ENCODE results near the gene GGACT.

Gene GGACT

DNA sequence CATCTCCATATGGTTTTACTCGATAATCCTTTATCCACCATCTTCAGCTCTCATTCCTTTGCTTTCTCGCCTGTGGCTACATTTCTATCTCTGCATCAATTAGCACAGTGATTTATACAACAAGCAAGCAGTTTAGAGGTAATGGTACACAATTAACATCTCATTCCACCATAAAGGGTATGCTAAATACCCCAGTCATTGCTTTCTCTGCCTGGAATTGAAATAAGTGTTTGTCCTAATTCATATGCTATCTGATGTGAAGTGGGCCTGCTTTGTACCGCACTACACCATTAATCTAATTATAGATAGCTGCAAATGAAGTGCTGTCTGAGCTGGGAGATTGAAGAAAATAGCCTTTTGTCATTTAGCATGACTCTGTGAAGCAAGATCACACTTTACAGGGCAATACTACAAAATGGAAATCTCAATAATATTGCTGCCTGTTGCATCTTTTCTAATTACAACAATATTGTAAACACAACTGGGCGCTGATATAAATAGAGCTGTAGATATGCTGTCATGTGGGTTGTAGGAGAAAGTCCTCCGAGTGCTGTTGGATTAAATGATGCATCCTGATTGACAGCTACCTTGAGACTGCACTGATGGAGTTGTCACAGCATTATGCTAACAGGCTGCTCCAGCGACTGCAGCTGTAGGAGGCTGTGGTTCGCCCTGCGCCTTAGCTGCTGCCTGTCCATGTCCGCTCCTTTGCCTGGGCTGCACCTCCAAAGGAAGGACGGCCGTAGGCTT lies 78.2 kb downstream of the GGACT start:
- Histone ChIP-seq H3K79me2 (ENCODE audit: control insufficient read depth, insufficient read depth, low read length, poor library complexity) (no peaks in the 10 kb centered on the region), H4K8ac (ENCODE audit: low read depth, low read length) (no peak overlapping the region), H2AK5ac (ENCODE audit: low read length) (no peak overlapping the region), H3K18ac (ENCODE audit: low read length) (no peak overlapping the region), H2BK5ac (ENCODE audit: low read depth, low read length, poor library complexity) (no peak overlapping the region), H3K79me1 (ENCODE audit: low read length) (no peaks in the 10 kb centered on the region), H2BK12ac (ENCODE audit: low read length) (no peak overlapping the region), H3K4me2 (ENCODE audit: low read length) (no peak overlapping the region), H3K4me3 (ENCODE audit: low read depth, low read length) (no peak overlapping the region), H3K9ac (ENCODE audit: low read length) (no peak overlapping the region), H3K9me3 (ENCODE audit: insufficient read depth, low read depth, low read length) (peaks cover 2% of the 10 kb centered on the region), H4K91ac (ENCODE audit: low read depth, low read length) (no peak overlapping the region), H3K14ac (ENCODE audit: low read length) (no peak overlapping the region), H3K4ac (ENCODE audit: low read depth, low read length) (no peak overlapping the region), H3K23ac (ENCODE audit: low read length) (no peak overlapping the region), H2BK120ac (ENCODE audit: insufficient read depth, low read length, poor library complexity) (no peak overlapping the region), H4K12ac (ENCODE audit: low read depth, low read length) (no peak overlapping the region), H3K36me3 (ENCODE audit: control insufficient read depth in 1 of 2, insufficient read depth in 2 of 2, low read length in 2 of 2) (peaks cover 0 to under 1% of the 10 kb centered on the region in 2 experiments), H3K27me3 (ENCODE audit: insufficient read depth, low read length) (no peaks in the 10 kb centered on the region), H2AFZ (ENCODE audit: insufficient read depth, low read length, poor library complexity) (no peak overlapping the region), H3K4me1 (ENCODE audit: control insufficient read depth in 1 of 2, insufficient read depth in 2 of 2, low read length in 2 of 2) (no peaks in the 10 kb centered on the region), H3K27ac (ENCODE audit: low read depth, low read length) (no peak overlapping the region)
- WGBS (ENCODE audit: extremely low coverage, insufficient coverage, insufficient read length): no CpG with 5 or more reads among the region's 11 CpGs
- DNase-seq: no peak

- no CpG with 5 or more reads among the region's 8 CpGs for WGBS (ENCODE audit: extremely low coverage, insufficient coverage, insufficient read length)
- H3K14ac ChIP-seq (ENCODE audit: low read length): no peak overlapping the region
- no peak overlapping the region for H4K8ac ChIP-seq (ENCODE audit: low read depth, low read length)
- H4K12ac ChIP-seq (ENCODE audit: low read depth, low read length): no peak overlapping the region
- H2AFZ ChIP-seq (ENCODE audit: insufficient read depth, low read length, poor library complexity): no peak overlapping the region
- H2BK5ac ChIP-seq (ENCODE audit: low read depth, low read length, poor library complexity): no peak overlapping the region
- H2AK5ac ChIP-seq (ENCODE audit: low read length): no peak overlapping the region
- no peak overlapping the region for H2BK12ac ChIP-seq (ENCODE audit: low read length)
- no peak overlapping the region for H3K4me3 ChIP-seq (ENCODE audit: low read depth, low read length)
- no peak overlapping the region for H3K4me2 ChIP-seq (ENCODE audit: low read length)
- DNase-seq: no peak
- no peak overlapping the region for H3K4ac ChIP-seq (ENCODE audit: low read depth, low read length)
- peak overlapping the region; percentile 3 for H3K23ac ChIP-seq (ENCODE audit: low read length)
- H3K27me3 ChIP-seq (ENCODE audit: insufficient read depth, low read length): no peaks in the 10 kb centered on the region
- no peaks in the 10 kb centered on the region for H3K36me3 ChIP-seq (ENCODE audit: control insufficient read depth in 1 of 2, insufficient read depth in 2 of 2, low read length in 2 of 2)
- H3K79me2 ChIP-seq (ENCODE audit: control insufficient read depth, insufficient read depth, low read length, poor library complexity): no peaks in the 10 kb centered on the region
- no peak overlapping the region for H3K18ac ChIP-seq (ENCODE audit: low read length)
- no peak overlapping the region for H3K9ac ChIP-seq (ENCODE audit: low read length)
- H3K4me1 ChIP-seq (ENCODE audit: control insufficient read depth in 1 of 2, insufficient read depth in 2 of 2, low read length in 2 of 2): no peaks in the 10 kb centered on the region
- H3K9me3 ChIP-seq (ENCODE audit: insufficient read depth, low read depth, low read length): peaks cover 2% of the 10 kb centered on the region
- no peak overlapping the region for H4K91ac ChIP-seq (ENCODE audit: low read depth, low read length)
- no peaks in the 10 kb centered on the region for H3K79me1 ChIP-seq (ENCODE audit: low read length)
- no peak overlapping the region for H3K27ac ChIP-seq (ENCODE audit: low read depth, low read length)
- H2BK120ac ChIP-seq (ENCODE audit: insufficient read depth, low read length, poor library complexity): no peak overlapping the region
Observed at GRCh38 chr13:100508996-100509395, 79.6 kb downstream of the GGACT start.

GRCh38 chr13:100508455-100508854 lies 80.1 kb downstream of the GGACT start:
- Histone ChIP-seq H4K12ac (ENCODE audit: low read depth, low read length) (no peak overlapping the region), H2BK120ac (ENCODE audit: insufficient read depth, low read length, poor library complexity) (no peak overlapping the region), H3K4me3 (ENCODE audit: low read depth, low read length) (no peak overlapping the region), H3K14ac (ENCODE audit: low read length) (no peak overlapping the region), H2BK12ac (ENCODE audit: low read length) (no peak overlapping the region), H3K27me3 (ENCODE audit: insufficient read depth, low read length) (no peaks in the 10 kb centered on the region), H3K9me3 (ENCODE audit: insufficient read depth, low read depth, low read length) (peaks cover 2% of the 10 kb centered on the region), H3K4me2 (ENCODE audit: low read length) (no peak overlapping the region), H3K36me3 (ENCODE audit: control insufficient read depth in 1 of 2, insufficient read depth in 2 of 2, low read length in 2 of 2) (no peaks in the 10 kb centered on the region), H4K91ac (ENCODE audit: low read depth, low read length) (no peak overlapping the region), H3K4ac (ENCODE audit: low read depth, low read length) (no peak overlapping the region), H3K27ac (ENCODE audit: low read depth, low read length) (no peak overlapping the region), H3K9ac (ENCODE audit: low read length) (no peak overlapping the region), H2AK5ac (ENCODE audit: low read length) (no peak overlapping the region), H3K79me1 (ENCODE audit: low read length) (no peaks in the 10 kb centered on the region), H2AFZ (ENCODE audit: insufficient read depth, low read length, poor library complexity) (no peak overlapping the region), H3K4me1 (ENCODE audit: control insufficient read depth in 1 of 2, insufficient read depth in 2 of 2, low read length in 2 of 2) (no peaks in the 10 kb centered on the region), H2BK5ac (ENCODE audit: low read depth, low read length, poor library complexity) (no peak overlapping the region), H3K79me2 (ENCODE audit: control insufficient read depth, insufficient read depth, low read length, poor library complexity) (no peaks in the 10 kb centered on the region), H3K23ac (ENCODE audit: low read length) (no peak overlapping the region), H3K18ac (ENCODE audit: low read length) (no peak overlapping the region), H4K8ac (ENCODE audit: low read depth, low read length) (no peak overlapping the region)
- WGBS (ENCODE audit: extremely low coverage, insufficient coverage, insufficient read length): no CpG with 5 or more reads among the region's 6 CpGs
- no peak for DNase-seq

DNA sequence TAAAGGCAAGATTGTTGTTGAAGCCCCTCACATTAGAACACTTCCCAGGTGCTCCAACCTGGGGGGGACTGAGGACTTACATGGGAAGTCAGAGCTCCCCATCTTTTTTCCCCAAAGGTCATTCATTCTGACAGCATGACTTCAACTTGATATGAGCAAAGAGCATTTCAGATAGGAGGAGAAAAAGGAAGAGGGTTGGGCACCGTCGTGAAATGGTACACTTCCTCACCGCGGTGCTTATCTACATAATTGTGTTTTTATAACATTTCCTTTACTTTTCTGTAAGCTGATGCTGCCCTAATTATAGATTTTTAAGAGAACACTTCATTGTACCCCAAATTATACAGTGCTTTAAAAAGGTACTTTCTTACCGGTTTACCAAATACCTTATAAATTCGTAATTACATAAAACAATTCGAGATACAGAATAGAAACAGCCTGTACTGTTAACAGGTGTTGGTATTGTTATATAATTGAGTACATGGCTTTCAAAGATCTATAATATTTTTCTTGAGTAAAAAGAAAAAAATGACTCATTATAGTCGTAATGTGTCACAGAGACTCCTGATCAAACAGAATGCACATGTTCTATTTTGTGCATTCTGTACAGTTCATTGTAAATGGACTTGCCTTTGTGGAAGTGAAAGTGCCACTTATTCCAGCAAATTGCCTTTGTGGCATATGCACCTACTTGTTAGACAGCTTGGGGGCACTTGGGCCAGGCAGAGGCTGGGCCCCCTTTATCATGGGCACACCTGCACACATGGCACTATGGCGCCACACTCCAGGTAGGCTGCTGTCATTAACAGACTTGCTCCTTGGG lies 81.8 kb downstream of the GGACT start:
- no peak overlapping the region for H4K12ac ChIP-seq (ENCODE audit: low read depth, low read length)
- H3K14ac ChIP-seq (ENCODE audit: low read length): no peak overlapping the region
- H3K4ac ChIP-seq (ENCODE audit: low read depth, low read length): no peak overlapping the region
- H3K79me2 ChIP-seq (ENCODE audit: control insufficient read depth, insufficient read depth, low read length, poor library complexity): no peaks in the 10 kb centered on the region
- H3K36me3 ChIP-seq (ENCODE audit: control insufficient read depth in 1 of 2, insufficient read depth in 2 of 2, low read length in 2 of 2): no peaks in the 10 kb centered on the region
- no peak overlapping the region for H2AK5ac ChIP-seq (ENCODE audit: low read length)
- H2AFZ ChIP-seq (ENCODE audit: insufficient read depth, low read length, poor library complexity): no peak overlapping the region
- no peak overlapping the region for H3K18ac ChIP-seq (ENCODE audit: low read length)
- H3K4me3 ChIP-seq (ENCODE audit: low read depth, low read length): no peak overlapping the region
- no peak overlapping the region for H3K23ac ChIP-seq (ENCODE audit: low read length)
- no peak overlapping the region for H2BK12ac ChIP-seq (ENCODE audit: low read length)
- H3K4me2 ChIP-seq (ENCODE audit: low read length): no peak overlapping the region
- H4K8ac ChIP-seq (ENCODE audit: low read depth, low read length): no peak overlapping the region
- no peak overlapping the region for H3K27ac ChIP-seq (ENCODE audit: low read depth, low read length)
- H3K9me3 ChIP-seq (ENCODE audit: insufficient read depth, low read depth, low read length): peaks cover 2% of the 10 kb centered on the region
- H3K4me1 ChIP-seq (ENCODE audit: control insufficient read depth in 1 of 2, insufficient read depth in 2 of 2, low read length in 2 of 2): no peaks in the 10 kb centered on the region
- WGBS (ENCODE audit: extremely low coverage, insufficient coverage, insufficient read length): no CpG with 5 or more reads among the region's 9 CpGs
- no peaks in the 10 kb centered on the region for H3K27me3 ChIP-seq (ENCODE audit: insufficient read depth, low read length)
- DNase-seq: no peak
- no peak overlapping the region for H2BK5ac ChIP-seq (ENCODE audit: low read depth, low read length, poor library complexity)
- no peak overlapping the region for H2BK120ac ChIP-seq (ENCODE audit: insufficient read depth, low read length, poor library complexity)
- no peaks in the 10 kb centered on the region for H3K79me1 ChIP-seq (ENCODE audit: low read length)
- H3K9ac ChIP-seq (ENCODE audit: low read length): no peak overlapping the region
- no peak overlapping the region for H4K91ac ChIP-seq (ENCODE audit: low read depth, low read length)

All from trophoblast cell (in vitro differentiated cells and primary cell).